CD4-positive, alpha-beta T cell treated with Interleukin-6 at 100 ng/mL for 8 hours (primary cell): Measurements from ENCODE around the gene MEX3C.

ENCODE experiments used
- DNase-seq: peaks from one replicate; pipeline ENCODE4 v3.0.0-alpha.2; 2020; ENCODE audit warnings: mixed read lengths, low spot score

MEX3C gene

GRCh38 chr18:51153659-51154371 lies 43.7 kb downstream of the MEX3C start:
- DNase-seq: peak; percentile 32

- peak; percentile 71 for DNase-seq
These were observed 45.6 kb downstream of the MEX3C start for GRCh38 chr18:51151568-51152511.

GRCh38 chr18:51151185-51151567 lies 46.3 kb downstream of the MEX3C start:
- DNase-seq: no peak

- DNase-seq: no peak
These were observed 47.3 kb downstream of the MEX3C start for GRCh38 chr18:51150113-51150700.

- no peak for DNase-seq
These were observed 47.8 kb downstream of the MEX3C start for GRCh38 chr18:51149670-51150069.

- no peak for DNase-seq
These were observed 50.6 kb downstream of the MEX3C start for GRCh38 chr18:51146909-51147308.

- no peak for DNase-seq
These were observed 58.5 kb downstream of the MEX3C start for GRCh38 chr18:51138936-51139335.

GRCh38 chr18:51137891-51138290 lies 59.6 kb downstream of the MEX3C start:
- DNase-seq: no peak

- no peak for DNase-seq
These were observed 60.3 kb downstream of the MEX3C start for GRCh38 chr18:51137026-51137729.

GRCh38 chr18:51135795-51136194 lies 61.7 kb downstream of the MEX3C start:
- DNase-seq: peak; percentile 12

- DNase-seq: no peak
These were observed 62.1 kb downstream of the MEX3C start for GRCh38 chr18:51135364-51135763.

GRCh38 chr18:51134721-51135120 lies 62.8 kb downstream of the MEX3C start:
- DNase-seq: no peak

- DNase-seq: no peak
These were observed 63.8 kb downstream of the MEX3C start for GRCh38 chr18:51133580-51134160.

GRCh38 chr18:51132256-51132935 lies 65.1 kb downstream of the MEX3C start:
- DNase-seq: no peak

GRCh38 chr18:51128533-51128932 lies 68.9 kb downstream of the MEX3C start:
- DNase-seq: no peak

- no peak for DNase-seq
These were observed 69.8 kb downstream of the MEX3C start for GRCh38 chr18:51127664-51128063.

- DNase-seq: no peak
These were observed 71.5 kb downstream of the MEX3C start for GRCh38 chr18:51125976-51126375.
